PC-9 (cell line): ENCODE data around the gene HK2. TPM values are rescaled to one million over a fixed set of nuclear protein-coding genes. Genes with fewer than 3 reads are reported as not detected.

Source experiments
- BruUV-seq: library from RNA; stranded (reverse); fragments of 400-500 nt; replicated peaks from 2 replicates; lab custom pipeline; 2021; lab: Mats Ljungman, UMichigan
- CTCF ChIA-PET: fragments of 300-600 bp; sonication (Branson Sonifier 250); formaldehyde crosslinking; loops from one replicate; lab custom pipeline; 2022; ENCODE audit warnings: antibody characterized with exemption; lab: Charles Lee
- POLR2A ChIA-PET: fragments of 300-600 bp; sonication (Branson Sonifier 250); formaldehyde crosslinking; loops from one replicate; lab custom pipeline; 2022; ENCODE audit warnings: antibody characterized with exemption; ENCODE audit not compliant: unreplicated experiment; lab: Charles Lee
- DNase-seq, 2 experiments: peaks; one replicate each; pipeline versions ENCODE4 v3.0.0 to v3.0.0-alpha.2; 2015 to 2022; ENCODE audit warnings: mixed read lengths in 1 of 2
- H2AFZ ChIP-seq: fragments of 200-600 bp; sonication (generic); 2 replicates; pipeline ENCODE4 v1.8.1; 2017; ENCODE audit warnings: antibody characterized with exemption
- H3F3A ChIP-seq: fragments of 200-600 bp; sonication (generic); 2 replicates; pipeline ENCODE4 v1.8.1; 2017; ENCODE audit warnings: antibody characterized with exemption, mild to moderate bottlenecking, low read depth; ENCODE audit not compliant: insufficient read depth
- H3K27ac ChIP-seq: fragments of 200-600 bp; sonication (generic); 2 replicates; pipeline ENCODE4 v1.6.1; 2016; ENCODE audit warnings: mixed run types
- H3K27me3 ChIP-seq: fragments of 200-600 bp; sonication (generic); 2 replicates; pipeline ENCODE4 v1.6.1; 2016; ENCODE audit warnings: low read depth, mixed run types; ENCODE audit not compliant: insufficient read depth
- H3K36me3 ChIP-seq: fragments of 200-600 bp; sonication (generic); 2 replicates; pipeline ENCODE4 v1.6.1; 2016; ENCODE audit warnings: low read depth, mixed run types
- H3K4me1 ChIP-seq: fragments of 200-600 bp; sonication (generic); replicated peaks from 2 replicates; pipeline ENCODE4 v1.6.1; 2016; ENCODE audit warnings: mixed run types; ENCODE audit not compliant: insufficient read depth
- H3K4me2 ChIP-seq: fragments of 200-600 bp; sonication (generic); 2 replicates; pipeline ENCODE4 v1.6.1; 2017; ENCODE audit warnings: mixed run types
- H3K4me3 ChIP-seq: fragments of 200-600 bp; sonication (generic); 2 replicates; pipeline ENCODE4 v1.6.1; 2016; ENCODE audit warnings: mixed run types
- H3K79me2 ChIP-seq: fragments of 200-600 bp; sonication (generic); 2 replicates; pipeline ENCODE4 v1.6.1; 2017; ENCODE audit warnings: low read depth, mixed run types
- H3K9me2 ChIP-seq: fragments of 200-600 bp; sonication (generic); 2 replicates; pipeline ENCODE4 v1.8.1; 2017; ENCODE audit warnings: mild to moderate bottlenecking; ENCODE audit not compliant: insufficient read depth
- H3K9me3 ChIP-seq: fragments of 200-600 bp; sonication (generic); 2 replicates; pipeline ENCODE4 v1.8.1; 2016; ENCODE audit warnings: low read depth; ENCODE audit not compliant: insufficient read depth
- H4K20me1 ChIP-seq: fragments of 200-600 bp; sonication (generic); 2 replicates; pipeline ENCODE4 v1.8.1; 2017; ENCODE audit not compliant: insufficient read depth
- EZH2 ChIP-seq: fragments of 200-600 bp; sonication (generic); IDR thresholded peaks from 2 replicates; pipeline ENCODE4 v1.8.0; 2017; ENCODE audit warnings: antibody characterized with exemption, low read depth
- intact Hi-C: fragments of 100-400 bp; cut with micrococcal nuclease; formaldehyde crosslinking; loops from one replicate; pipeline ENCODE4 v1.10.0; 2022; ENCODE audit not compliant: unreplicated experiment
- total RNA-seq: library from RNA; stranded (reverse); gene quantifications from 2 replicates; pipeline ENCODE4 v1.2.3, GENCODE V29; 2021
- TF ChIP-seq, protein P1 (sequence below): fragments of 200-600 bp; sonication (generic); conservative IDR thresholded peaks from 2 replicates; pipeline ENCODE4 v1.6.1; 2017; ENCODE audit warnings: mixed run types, antibody characterized with exemption, mild to moderate bottlenecking, moderate library complexity

HK2 gene
- total RNA-seq, 1 experiment from 2014 or later = 7.8 TPM

DNA sequence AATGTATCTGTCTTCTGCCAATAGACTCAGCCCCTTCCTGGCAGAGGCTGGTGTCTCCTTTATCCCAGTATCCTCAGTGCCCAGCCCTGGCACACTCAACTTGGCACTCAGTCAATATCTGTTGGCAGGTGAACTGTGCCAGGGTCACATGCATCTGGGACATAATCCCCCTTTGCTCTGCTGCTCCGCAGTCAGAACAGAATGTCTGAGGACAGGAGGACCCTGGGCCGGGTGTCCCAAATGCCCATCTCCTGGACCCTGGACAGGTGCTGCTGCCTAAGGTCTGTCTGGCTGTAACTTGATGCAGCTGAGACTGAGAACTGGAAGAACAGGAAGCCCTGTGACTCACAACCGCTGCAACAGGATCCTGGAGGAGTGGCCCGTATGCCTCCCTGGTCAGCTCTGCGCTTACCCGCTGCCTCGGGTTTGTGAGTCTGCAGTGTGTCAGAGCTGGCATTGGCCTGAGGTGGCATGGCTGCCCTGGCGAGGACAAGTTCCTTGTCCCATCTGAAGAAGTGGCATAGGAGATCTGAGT is 11.4 kb downstream of the HK2 start:
- DNase-seq = peak; percentile 91 to 99
- Histone ChIP-seq H3K4me3 (peak overlapping the region; percentile 37; the same call in 1 of the 2 replicates), H3K36me3 (no peaks in the 10 kb centered on the region), H3K9me2 (no peaks in the 10 kb centered on the region), H3K9me3 (no peaks in the 10 kb centered on the region), H3K27ac (peak overlapping the region; percentile 98), H4K20me1 (no peaks in the 10 kb centered on the region), H3K79me2 (peaks cover 88% of the 10 kb centered on the region), H3K27me3 (no peaks in the 10 kb centered on the region), H3K4me1 (peaks cover 93% of the 10 kb centered on the region), H3F3A (peaks cover 73% of the 10 kb centered on the region), H3K4me2 (peak overlapping the region; percentile 81), H2AFZ (no peak overlapping the region)
- BruUV-seq = no TSS peak
- CTCF ChIA-PET = interaction anchor here (1.0 kb wide), 1 partner anchor 9 kb away, joined by 3 read pairs; no protein-coding TSS in a partner anchor
- intact Hi-C loops = loop anchor here (1.0 to 10.0 kb wide), 3 partner anchors 9 to 340 kb away; partner anchors contain the start of gene PCGF1
- TF ChIP-seq, protein P1, sequence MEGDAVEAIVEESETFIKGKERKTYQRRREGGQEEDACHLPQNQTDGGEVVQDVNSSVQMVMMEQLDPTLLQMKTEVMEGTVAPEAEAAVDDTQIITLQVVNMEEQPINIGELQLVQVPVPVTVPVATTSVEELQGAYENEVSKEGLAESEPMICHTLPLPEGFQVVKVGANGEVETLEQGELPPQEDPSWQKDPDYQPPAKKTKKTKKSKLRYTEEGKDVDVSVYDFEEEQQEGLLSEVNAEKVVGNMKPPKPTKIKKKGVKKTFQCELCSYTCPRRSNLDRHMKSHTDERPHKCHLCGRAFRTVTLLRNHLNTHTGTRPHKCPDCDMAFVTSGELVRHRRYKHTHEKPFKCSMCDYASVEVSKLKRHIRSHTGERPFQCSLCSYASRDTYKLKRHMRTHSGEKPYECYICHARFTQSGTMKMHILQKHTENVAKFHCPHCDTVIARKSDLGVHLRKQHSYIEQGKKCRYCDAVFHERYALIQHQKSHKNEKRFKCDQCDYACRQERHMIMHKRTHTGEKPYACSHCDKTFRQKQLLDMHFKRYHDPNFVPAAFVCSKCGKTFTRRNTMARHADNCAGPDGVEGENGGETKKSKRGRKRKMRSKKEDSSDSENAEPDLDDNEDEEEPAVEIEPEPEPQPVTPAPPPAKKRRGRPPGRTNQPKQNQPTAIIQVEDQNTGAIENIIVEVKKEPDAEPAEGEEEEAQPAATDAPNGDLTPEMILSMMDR = no peak
- no peak for TF ChIP-seq EZH2
- POLR2A ChIA-PET = interaction anchor here (0.9 kb wide), 1 partner anchor 9 kb away, joined by 3 read pairs; no protein-coding TSS in a partner anchor

DNA sequence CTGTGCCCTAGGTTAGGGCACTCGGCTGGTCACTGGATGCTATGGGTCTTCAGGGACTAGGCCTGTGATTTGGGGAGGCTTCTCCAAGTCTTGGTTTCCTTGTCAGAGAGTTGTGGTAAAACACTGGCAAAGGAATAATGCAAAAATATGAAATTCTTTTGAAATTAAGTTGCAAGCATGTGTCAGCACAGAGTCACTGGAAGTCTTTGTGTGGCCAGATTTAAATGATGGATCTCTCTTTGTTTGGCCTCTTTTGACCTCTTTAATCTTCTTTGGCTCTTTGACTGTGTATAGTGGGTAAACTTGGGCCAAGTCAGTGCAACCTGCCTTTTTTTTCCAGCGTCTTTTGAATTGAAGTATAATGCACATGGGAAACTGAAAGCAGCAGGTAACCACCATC is 12.1 kb downstream of the HK2 start:
- BruUV-seq = TSS peak; percentile 60

DNA sequence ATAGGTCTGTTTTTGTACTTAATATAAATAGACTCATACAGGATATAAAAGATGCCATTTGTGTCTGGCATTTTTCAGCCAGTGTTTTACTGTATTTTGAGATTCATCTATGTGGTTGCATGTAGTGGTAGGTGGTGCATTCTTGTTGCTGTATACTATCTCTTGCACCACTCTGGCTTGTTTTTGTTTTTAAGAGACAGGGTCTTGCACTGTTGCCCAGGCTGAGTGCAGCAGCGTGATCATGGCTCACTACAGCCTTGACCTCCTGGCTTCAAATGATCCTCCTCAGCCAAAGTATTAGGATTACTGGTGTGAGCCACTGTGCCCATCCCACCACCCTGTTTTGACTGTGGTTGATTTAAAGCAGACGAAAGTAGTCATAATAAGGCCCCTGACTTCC is 12.6 kb downstream of the HK2 start:
- peaks cover 87% of the 10 kb centered on the region for H3K79me2 ChIP-seq
- intact Hi-C loops = loop anchor here (10.0 kb wide), 1 partner anchor 342 kb away; the partner anchor contains the start of gene PCGF1
- no peaks in the 10 kb centered on the region for H3K9me3 ChIP-seq
- H3K27me3 ChIP-seq = no peaks in the 10 kb centered on the region
- H3K27ac ChIP-seq = peak overlapping the region; percentile 98
- H3K36me3 ChIP-seq = no peaks in the 10 kb centered on the region
- ChIA-PET CTCF (interaction anchor here (0.6 kb wide), 1 partner anchor 130 kb away, joined by 3 read pairs; no protein-coding TSS in a partner anchor), POLR2A (no interaction called here)
- H3K4me1 ChIP-seq = peaks cover 99% of the 10 kb centered on the region
- no peak for DNase-seq
- peak overlapping the region; percentile 81 for H3K4me2 ChIP-seq
- TF ChIP-seq, protein P1 = no peak
- TF ChIP-seq EZH2 = no peak
- no peaks in the 10 kb centered on the region for H3K9me2 ChIP-seq
- BruUV-seq = no TSS peak
- peaks cover 83% of the 10 kb centered on the region for H3F3A ChIP-seq
- H4K20me1 ChIP-seq = no peaks in the 10 kb centered on the region
- H3K4me3 ChIP-seq = peak overlapping the region; percentile 2; the same call in 1 of the 2 replicates
- no peak overlapping the region for H2AFZ ChIP-seq

More for the DNA sequence above, 12.1 kb downstream of the HK2 start:
- intact Hi-C loops = loop anchor here (1.0 to 10.0 kb wide), 3 partner anchors 10 to 341 kb away; partner anchors contain the start of gene PCGF1
- Histone ChIP-seq H3K4me3 (peak overlapping the region; percentile 35; the same call in 1 of the 2 replicates), H3K9me3 (no peaks in the 10 kb centered on the region), H3K36me3 (no peaks in the 10 kb centered on the region), H2AFZ (no peak overlapping the region), H3K9me2 (no peaks in the 10 kb centered on the region), H3F3A (peaks cover 80% of the 10 kb centered on the region), H3K27ac (peak overlapping the region; percentile 98), H4K20me1 (no peaks in the 10 kb centered on the region), H3K4me2 (peak overlapping the region; percentile 81), H3K4me1 (peaks cover 99% of the 10 kb centered on the region), H3K27me3 (no peaks in the 10 kb centered on the region), H3K79me2 (peaks cover 88% of the 10 kb centered on the region)
- DNase-seq = peak in 1 of 2 experiments; percentile 50
- TF ChIP-seq, protein P1 = no peak
- TF ChIP-seq EZH2 = no peak
- POLR2A ChIA-PET = interaction anchor here (0.9 kb wide), 1 partner anchor 10 kb away, joined by 3 read pairs; no protein-coding TSS in a partner anchor
- CTCF ChIA-PET = interaction anchor here (1.0 kb wide), 1 partner anchor 9 kb away, joined by 3 read pairs; no protein-coding TSS in a partner anchor
